ENCODE results near the gene DHRS1.

DNA sequence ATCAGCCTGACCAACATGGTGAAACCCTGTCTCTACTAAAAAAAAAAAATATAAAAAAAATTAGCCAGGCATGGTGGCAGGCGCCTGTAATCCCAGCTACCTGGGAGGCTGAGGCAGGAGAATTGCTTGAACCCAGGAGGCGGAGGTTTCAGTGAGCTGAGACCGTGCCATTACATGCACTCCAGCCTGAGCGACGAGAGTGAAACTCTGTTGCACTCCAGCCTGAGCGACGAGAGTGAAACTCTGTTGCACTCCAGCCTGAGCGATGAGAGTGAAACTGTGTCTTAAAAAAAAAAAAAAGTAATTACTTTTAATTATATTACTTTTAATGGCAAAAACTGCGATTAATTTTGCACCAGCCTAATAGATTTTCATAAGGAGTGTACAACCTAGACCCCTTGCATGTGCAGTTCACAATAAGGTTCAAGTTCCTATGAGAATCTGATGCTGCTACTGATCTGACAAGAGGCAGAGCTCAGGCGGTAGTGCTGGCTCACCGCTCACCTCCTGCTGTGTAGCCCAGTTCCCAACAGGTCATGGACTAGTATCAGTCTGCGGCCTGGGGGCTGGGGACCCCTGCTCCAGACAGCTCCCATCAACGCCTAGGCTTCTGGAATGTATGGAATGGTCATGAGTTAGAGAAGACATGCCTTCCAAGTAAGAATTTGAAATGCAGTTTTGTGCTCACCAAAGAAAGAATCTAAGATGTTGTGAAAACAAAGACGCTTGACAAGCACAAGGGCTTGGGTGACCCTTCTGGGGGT, 21.8 kb upstream of the DHRS1 start:
- TF ChIP-seq, protein P1, sequence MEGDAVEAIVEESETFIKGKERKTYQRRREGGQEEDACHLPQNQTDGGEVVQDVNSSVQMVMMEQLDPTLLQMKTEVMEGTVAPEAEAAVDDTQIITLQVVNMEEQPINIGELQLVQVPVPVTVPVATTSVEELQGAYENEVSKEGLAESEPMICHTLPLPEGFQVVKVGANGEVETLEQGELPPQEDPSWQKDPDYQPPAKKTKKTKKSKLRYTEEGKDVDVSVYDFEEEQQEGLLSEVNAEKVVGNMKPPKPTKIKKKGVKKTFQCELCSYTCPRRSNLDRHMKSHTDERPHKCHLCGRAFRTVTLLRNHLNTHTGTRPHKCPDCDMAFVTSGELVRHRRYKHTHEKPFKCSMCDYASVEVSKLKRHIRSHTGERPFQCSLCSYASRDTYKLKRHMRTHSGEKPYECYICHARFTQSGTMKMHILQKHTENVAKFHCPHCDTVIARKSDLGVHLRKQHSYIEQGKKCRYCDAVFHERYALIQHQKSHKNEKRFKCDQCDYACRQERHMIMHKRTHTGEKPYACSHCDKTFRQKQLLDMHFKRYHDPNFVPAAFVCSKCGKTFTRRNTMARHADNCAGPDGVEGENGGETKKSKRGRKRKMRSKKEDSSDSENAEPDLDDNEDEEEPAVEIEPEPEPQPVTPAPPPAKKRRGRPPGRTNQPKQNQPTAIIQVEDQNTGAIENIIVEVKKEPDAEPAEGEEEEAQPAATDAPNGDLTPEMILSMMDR (IDR thresholded peaks at IDR 0.05) = no peak
- TF ChIP-seq POLR2A (IDR thresholded peaks at IDR 0.05) = no peak

Measured in testis (tissue), 2 donors.